Small intestine (tissue), 7 donors: ENCODE measurements around the gene ARPC1B. TPM values are rescaled to one million over a fixed set of nuclear protein-coding genes. Genes with fewer than 3 reads are reported as not detected.
A peak's percentile ranks its signal among the peaks of the same experiment; 100 is the strongest.

Experiments
- DNase-seq, 2 donors: peaks; one replicate each; pipeline versions ENCODE4 v3.0.0 to v3.0.0-alpha.2; 2013
- FAIRE-seq: peaks from 2 replicates; lab custom pipeline; 2012; peaks lifted over from hg19 to GRCh38; lab: Jason Lieb, UNC
- H3K27ac ChIP-seq, 3 donors: one replicate each; pipeline ENCODE4 v1.5.1; 2013; ENCODE audit warnings: low read length in 2 of 3, mild to moderate bottlenecking in 2 of 3, control low read depth in 1 of 3, inconsistent platforms in 1 of 3, low read depth in 1 of 3, moderate library complexity in 1 of 3
- H3K27me3 ChIP-seq, 3 donors: one replicate each; pipeline ENCODE4 v1.6.1; 2013; ENCODE audit warnings: low read length in 3 of 3, inconsistent platforms in 1 of 3; ENCODE audit not compliant: control insufficient read depth in 3 of 3, insufficient read depth in 3 of 3
- H3K36me3 ChIP-seq, 3 donors: one replicate each; pipeline ENCODE4 v1.6.1; 2013; ENCODE audit warnings: low read length in 3 of 3, inconsistent platforms in 1 of 3, low read depth in 1 of 3, mild to moderate bottlenecking in 1 of 3, moderate library complexity in 1 of 3; ENCODE audit not compliant: control insufficient read depth in 3 of 3, insufficient read depth in 2 of 3
- H3K4me1 ChIP-seq, 3 donors: one replicate each; pipeline ENCODE4 v1.6.1; 2013; ENCODE audit warnings: low read length in 2 of 3, inconsistent platforms in 1 of 3, low read depth in 1 of 3, mild to moderate bottlenecking in 1 of 3, moderate library complexity in 1 of 3; ENCODE audit not compliant: control insufficient read depth in 3 of 3, insufficient read depth in 2 of 3
- H3K4me3 ChIP-seq, 3 donors: one replicate each; pipeline ENCODE4 v1.5.1; 2013; ENCODE audit warnings: low read length in 3 of 3, control low read depth in 1 of 3, inconsistent platforms in 1 of 3, low read depth in 1 of 3, mild to moderate bottlenecking in 1 of 3, moderate library complexity in 1 of 3
- H3K9me3 ChIP-seq, 2 donors: one replicate each; pipeline ENCODE4 v1.6.1; 2013; ENCODE audit warnings: low read depth in 1 of 2, low read length in 1 of 2; ENCODE audit not compliant: control insufficient read depth in 2 of 2, insufficient read depth in 1 of 2
- WGBS, 3 donors: extraction: QIAGEN DNeasy Blood & Tissue Kit; methylation state at CpG; one replicate each; pipeline ENCODE4 v1.1.7; 2013; 5-methylcytosine and 5-hydroxymethylcytosine counted together
- polyA plus RNA-seq, 4 donors: library from polyadenylated mRNA; stranded (reverse) in 3 of 4; unstranded in 1 of 4; fragments of 200-250 nt in 3 of 4; fragments of 120-200 nt in 1 of 4; gene quantifications; one replicate each; pipeline versions ENCODE4 v1.2.1 to v1.2.3, GENCODE V29; 2013
- donor health status: healthy with polysubstance abuse.
- donor health status: control.
- donor health status: control.
- donor health status: Bipolar disorder and iron deficiency.
- donor health status: healthy.

The ARPC1B gene
- polyA plus RNA-seq, 4 donors: 77.9 to 358 (median 316) TPM

GRCh38 chr7:99359465-99360154 is 14.9 kb upstream of the ARPC1B start:
- Histone ChIP-seq H3K27me3 (no peaks in the 10 kb centered on the region), H3K36me3 (peaks cover 27 to 80% (median 29%) of the 10 kb centered on the region in 3 donors), H3K9me3 (no peaks in the 10 kb centered on the region), H3K27ac (no peak overlapping the region), H3K4me1 (no peaks in the 10 kb centered on the region), H3K4me3 (no peak overlapping the region)
- FAIRE-seq: no peak
- no peak for DNase-seq
- WGBS, 3 donors: 90 to 92% (median 91%) methylated on average over 22 of the region's 22 CpGs

GRCh38 chr7:99362801-99363200 is 11.7 kb upstream of the ARPC1B start:
- FAIRE-seq: no peak
- no peak for DNase-seq
- H3K4me3 ChIP-seq: no peak overlapping the region
- H3K36me3 ChIP-seq: peaks cover 20 to 87% (median 32%) of the 10 kb centered on the region in 3 donors
- no peaks in the 10 kb centered on the region for H3K27me3 ChIP-seq
- no peak overlapping the region for H3K27ac ChIP-seq
- WGBS, 3 donors: 85 to 95% (median 90%) methylated on average over 3 of the region's 3 CpGs
- H3K4me1 ChIP-seq: no peaks in the 10 kb centered on the region
- H3K9me3 ChIP-seq: no peaks in the 10 kb centered on the region

DNA sequence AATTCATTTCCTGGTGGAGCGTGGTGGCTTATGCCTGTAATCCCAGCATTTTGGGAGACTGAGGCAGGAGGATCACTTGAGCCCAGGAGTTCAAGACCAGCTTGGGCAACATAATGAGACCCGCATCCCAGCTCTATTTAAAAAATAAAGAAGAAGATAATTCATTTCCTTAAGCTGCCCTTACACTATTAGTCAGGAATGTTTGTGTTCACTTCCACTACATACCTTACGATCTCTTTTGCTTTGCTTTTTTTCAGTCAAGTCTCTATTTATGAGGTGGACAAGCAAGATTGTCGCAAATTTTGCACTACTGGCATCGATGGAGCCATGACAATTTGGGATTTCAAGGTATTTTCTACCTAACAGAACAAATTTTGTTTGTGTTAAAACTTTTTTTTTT is 11.2 kb upstream of the ARPC1B start:
- peaks cover 16 to 83% (median 27%) of the 10 kb centered on the region in 3 donors for H3K36me3 ChIP-seq
- 93 to 96% (median 94%) methylated on average over 5 of the region's 5 CpGs for WGBS, 3 donors
- DNase-seq (no peak), FAIRE-seq (no peak)
- H3K27me3 ChIP-seq: no peaks in the 10 kb centered on the region
- H3K27ac ChIP-seq: no peak overlapping the region
- H3K4me1 ChIP-seq: no peaks in the 10 kb centered on the region
- no peaks in the 10 kb centered on the region for H3K9me3 ChIP-seq
- no peak overlapping the region for H3K4me3 ChIP-seq

GRCh38 chr7:99365318-99366141 is 9.0 kb upstream of the ARPC1B start:
- no peaks in the 10 kb centered on the region for H3K9me3 ChIP-seq
- peak; percentile 66 to 73 for DNase-seq
- FAIRE-seq: no peak
- WGBS, 3 donors: 75 to 80% (median 78%) methylated on average over 17 of the region's 17 CpGs
- no peaks in the 10 kb centered on the region for H3K4me1 ChIP-seq
- H3K27me3 ChIP-seq: no peaks in the 10 kb centered on the region
- peaks cover 3 to 79% (median 14%) of the 10 kb centered on the region in 3 donors for H3K36me3 ChIP-seq
- H3K27ac ChIP-seq: no peak overlapping the region
- no peak overlapping the region for H3K4me3 ChIP-seq

GRCh38 chr7:99366646-99367045 is 7.9 kb upstream of the ARPC1B start:
- H3K4me3 ChIP-seq: no peak overlapping the region
- no peak overlapping the region for H3K27ac ChIP-seq
- 84 to 97% (median 93%) methylated on average over 11 of the region's 11 CpGs for WGBS, 3 donors
- peaks cover 0 to 73% (median 13%) of the 10 kb centered on the region in 3 donors for H3K36me3 ChIP-seq
- no peaks in the 10 kb centered on the region for H3K27me3 ChIP-seq
- H3K4me1 ChIP-seq: no peaks in the 10 kb centered on the region
- no peaks in the 10 kb centered on the region for H3K9me3 ChIP-seq
- DNase-seq (no peak), FAIRE-seq (no peak)

DNA sequence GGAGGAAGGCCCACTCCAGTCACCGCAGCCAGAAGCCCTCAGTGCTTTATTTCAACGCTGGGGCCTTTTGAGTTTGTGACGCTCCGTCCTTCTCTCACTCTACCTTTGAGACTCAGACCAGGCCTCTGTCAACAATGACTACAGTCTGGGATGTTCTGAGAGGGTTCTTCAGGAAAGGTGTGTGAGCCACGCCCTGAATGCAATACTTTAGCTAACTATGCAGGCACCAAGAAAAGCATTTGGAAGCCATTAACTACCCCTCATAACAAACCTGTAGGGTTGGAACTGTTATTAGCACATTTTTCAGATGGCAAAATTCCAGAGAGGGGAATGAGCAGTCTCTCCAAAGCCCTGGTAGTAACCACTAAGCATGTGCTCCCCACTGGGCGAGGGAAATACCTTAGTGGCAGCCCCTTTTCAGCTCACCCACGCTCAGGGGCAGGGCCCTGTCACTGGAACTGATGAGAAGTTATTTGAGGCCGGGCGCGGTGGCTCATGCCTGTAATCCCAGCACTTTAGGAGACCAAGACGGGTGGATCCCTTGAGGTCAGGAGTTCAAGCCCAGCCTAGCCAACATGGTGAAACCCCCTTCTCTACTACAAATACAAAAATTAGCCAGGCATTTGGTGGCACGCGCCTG is 5.7 kb upstream of the ARPC1B start:
- Histone ChIP-seq H3K27me3 (no peaks in the 10 kb centered on the region), H3K27ac (no peak overlapping the region), H3K9me3 (no peaks in the 10 kb centered on the region), H3K4me1 (peaks cover 0 to 6% (median 0%) of the 10 kb centered on the region in 3 donors), H3K36me3 (peaks cover 0 to 54% (median 12%) of the 10 kb centered on the region in 3 donors), H3K4me3 (no peak overlapping the region)
- DNase-seq (peak in 1 of 2 donors; percentile 13), FAIRE-seq (no peak)
- 92 to 94% (median 93%) methylated on average over 13 of the region's 13 CpGs for WGBS, 3 donors

DNA sequence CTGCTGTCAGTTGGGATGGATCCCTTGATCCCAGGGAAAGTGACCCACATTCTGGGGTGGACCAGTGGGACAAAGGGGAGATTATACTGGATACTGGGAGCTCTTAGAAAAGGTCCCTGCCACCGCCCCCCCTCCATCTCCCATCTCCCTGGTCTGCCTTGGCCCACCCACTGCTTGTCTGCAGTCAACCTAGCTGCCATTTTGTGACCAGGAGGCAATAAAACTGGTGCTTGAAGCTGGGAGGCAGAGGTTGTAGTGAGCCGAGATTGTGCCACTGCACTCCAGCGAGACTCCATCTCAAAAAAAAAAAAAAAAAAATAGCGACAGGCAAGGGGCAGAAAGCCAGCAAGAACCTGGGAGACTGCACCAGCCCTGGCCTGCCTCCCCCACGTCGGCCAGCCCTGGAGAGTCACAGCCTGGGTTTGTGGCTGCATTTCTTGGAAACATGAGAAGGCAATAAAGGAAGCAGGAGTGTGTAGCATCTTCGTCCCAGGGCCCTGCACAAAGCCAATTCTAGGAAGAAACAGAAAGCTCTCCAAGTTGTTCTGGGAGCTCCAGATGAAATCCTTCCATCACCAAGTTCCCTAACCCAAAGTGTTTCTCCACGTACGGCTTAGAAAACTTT is 4.7 kb upstream of the ARPC1B start:
- Histone ChIP-seq H3K4me3 (no peak overlapping the region), H3K27ac (no peak overlapping the region), H3K9me3 (no peaks in the 10 kb centered on the region), H3K36me3 (peaks cover 0 to 44% (median 11%) of the 10 kb centered on the region in 3 donors), H3K4me1 (peaks cover 0 to 6% (median 0%) of the 10 kb centered on the region in 3 donors), H3K27me3 (no peaks in the 10 kb centered on the region)
- 71 to 79% (median 76%) methylated on average over 9 of the region's 9 CpGs for WGBS, 3 donors
- FAIRE-seq (no peak), DNase-seq (no peak)
